GM10248 (cell line): ENCODE measurements around the gene MAP4K1.
A peak's percentile ranks its signal among the peaks of the same experiment; 100 is the strongest.

Experiments used
- CTCF ChIA-PET: fragments of 300-600 bp; sonication (Branson Sonifier 250); formaldehyde crosslinking; extraction: SDS; loops from one replicate; lab custom pipeline; 2021; ENCODE audit warnings: antibody characterized with exemption; lab: Yijun Ruan, JAX
- POLR2A ChIA-PET: fragments of 350-650 bp; sonication (Branson Sonifier 250); formaldehyde crosslinking; extraction: SDS; loops from one replicate; lab custom pipeline; 2020; ENCODE audit warnings: antibody characterized with exemption; lab: Yijun Ruan, JAX
- DNase-seq: peaks from one replicate; pipeline ENCODE4 v3.0.0; 2012; ENCODE audit errors: extremely low spot score
- CTCF ChIP-seq: IDR thresholded peaks from 2 replicates; pipeline ENCODE4 v1.5.1; 2012; ENCODE audit warnings: mild to moderate bottlenecking, low read depth; ENCODE audit errors: extremely low read depth, missing control alignments, control extremely low read depth

Gene MAP4K1

GRCh38 chr19:38647966-38648768 lies 30.4 kb upstream of the MAP4K1 start:
- ChIA-PET POLR2A (interaction anchor here (1.0 to 1.3 kb wide), 3 partner anchors 30 to 201 kb away, joined by 3 to 4 read pairs (median 3); partner anchors contain the start of genes EIF3K and HNRNPL), CTCF (interaction anchor here (0.7 to 8.0 kb wide), 9 partner anchors 10 to 282 kb away, joined by 3 to 86 read pairs (median 5); partner anchors contain the start of genes MRPS12 and SARS2)
- TF ChIP-seq CTCF = no peak
- DNase-seq = no peak

- peak; percentile 99 for DNase-seq
- ChIA-PET CTCF (interaction anchor here (0.7 to 8.0 kb wide), 10 partner anchors 9 to 283 kb away, joined by 3 to 86 read pairs (median 4); partner anchors contain the start of genes MRPS12 and SARS2), POLR2A (interaction anchor here (0.6 to 1.3 kb wide), 7 partner anchors 11 to 202 kb away, joined by 3 to 4 read pairs (median 3); partner anchors contain the start of genes EIF3K and HNRNPL)
- no peak for TF ChIP-seq CTCF
Observed at GRCh38 chr19:38647368-38647965, 29.7 kb upstream of the MAP4K1 start, which contains the start of gene ACTN4. Gene ACTN4 (plus strand): TSS chr19:38647649. CDS start chr19:38647746, 97 bp downstream.

- no peak for DNase-seq
- POLR2A ChIA-PET = no interaction called here
- TF ChIP-seq CTCF = no peak
- CTCF ChIA-PET = interaction anchor here (0.6 to 8.0 kb wide), 3 partner anchors 10 to 242 kb away, joined by 3 to 86 read pairs (median 6); partner anchors contain the start of gene FAM98C
Observed at GRCh38 chr19:38644719-38645118, 27.0 kb upstream of the MAP4K1 start.

GRCh38 chr19:38642176-38642575 lies 24.4 kb upstream of the MAP4K1 start:
- ChIA-PET POLR2A (no interaction called here), CTCF (interaction anchor here (1.0 to 8.0 kb wide), 6 partner anchors 7 to 239 kb away, joined by 3 to 86 read pairs (median 3); partner anchors contain the start of gene FAM98C)
- no peak for TF ChIP-seq CTCF
- DNase-seq = no peak

- no peak for DNase-seq
- ChIA-PET POLR2A (no interaction called here), CTCF (interaction anchor here (1.8 to 3.3 kb wide), 4 partner anchors 13 to 290 kb away, joined by 5 to 12 read pairs (median 8); partner anchors contain the start of genes FAM98C, MRPS12 and SARS2)
- TF ChIP-seq CTCF = no peak
Observed at GRCh38 chr19:38640368-38640767, 22.6 kb upstream of the MAP4K1 start.

GRCh38 chr19:38639679-38640078 lies 21.9 kb upstream of the MAP4K1 start:
- ChIA-PET POLR2A (no interaction called here), CTCF (interaction anchor here (1.0 to 3.3 kb wide), 4 partner anchors 12 to 237 kb away, joined by 3 to 12 read pairs (median 8); partner anchors contain the start of gene FAM98C)
- TF ChIP-seq CTCF = no peak
- DNase-seq = no peak
